ENCODE data around the gene ARID1B. TPM values are rescaled to one million over a fixed set of nuclear protein-coding genes. Genes with fewer than 3 reads are reported as not detected.

ARID1B gene
- total and polyA plus RNA-seq, 9 donors, result 44.2 to 72.5 (median 63.5) TPM

DNA sequence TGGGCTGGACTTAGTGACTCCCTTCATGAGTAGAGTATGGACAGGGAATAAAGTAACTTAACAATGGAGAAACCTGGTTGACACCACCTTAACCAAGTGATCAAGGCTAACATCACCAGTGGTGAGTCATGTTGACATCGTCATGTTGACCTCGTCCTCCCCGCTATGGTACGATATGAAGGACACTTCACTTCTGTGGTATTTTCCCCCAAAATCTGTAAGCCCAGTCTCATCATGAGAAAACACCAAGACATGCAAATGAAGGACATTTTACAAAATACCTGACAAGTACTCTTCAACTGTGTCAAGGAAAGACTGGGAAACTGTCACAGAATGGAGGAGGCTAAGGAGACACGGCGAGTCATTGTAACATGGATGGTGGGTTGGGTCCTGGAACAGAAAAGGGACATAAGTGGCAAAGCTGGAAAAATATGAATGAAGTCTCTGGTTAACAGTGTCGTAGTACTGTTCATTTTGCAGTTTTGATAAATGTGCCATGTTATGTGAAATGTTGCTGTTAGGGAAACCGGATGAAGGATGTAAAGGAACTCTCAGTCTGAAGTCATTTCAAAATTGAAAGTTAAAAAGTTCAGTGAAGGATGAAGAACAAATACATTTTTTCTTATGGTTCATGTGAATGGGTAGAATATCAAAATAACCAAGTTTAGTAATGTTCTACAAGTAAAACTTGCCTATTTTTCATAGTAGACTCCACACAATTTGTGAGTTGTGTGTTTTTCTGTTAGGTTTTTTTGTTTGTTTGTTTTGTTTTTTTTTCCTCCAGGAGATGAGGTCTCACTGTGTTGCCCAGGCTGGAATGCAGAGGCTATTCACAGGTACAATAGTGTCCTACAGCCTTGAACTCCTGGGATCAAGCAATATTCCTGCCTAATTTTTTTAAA is 298.6 kb downstream of the ARID1B start:
- WGBS (ENCODE audit: insufficient coverage), result 97% methylated on average over 5 of the region's 8 CpGs

DNA sequence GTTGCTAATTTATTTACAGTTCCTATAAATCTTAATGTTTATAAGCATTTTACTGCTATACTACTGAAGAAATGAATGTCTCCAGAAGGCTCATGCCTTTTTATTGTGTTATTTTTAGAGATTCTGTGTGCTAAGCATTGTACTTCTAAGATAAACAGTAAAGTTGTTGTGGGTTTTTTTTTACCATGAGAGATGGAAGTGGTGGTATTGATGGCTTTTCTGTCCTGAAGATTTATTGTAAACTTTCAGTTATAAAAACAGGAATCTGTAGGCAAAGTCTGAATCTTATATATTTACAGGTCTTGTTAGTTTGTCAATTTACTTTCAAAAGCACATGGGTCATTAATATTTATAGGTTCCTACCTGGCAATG is 299.3 kb downstream of the ARID1B start:
- Histone ChIP-seq H3K36me3 (ENCODE audit: control insufficient read depth, insufficient read depth, low read length) (no peaks in the 10 kb centered on the region), H3K4me3 (ENCODE audit: low read length) (no peak overlapping the region), H3K9me3 (replicated peaks; ENCODE audit: control insufficient read depth, low read depth, low read length) (no peaks in the 10 kb centered on the region), H3K4me1 (ENCODE audit: control insufficient read depth, insufficient read depth, low read length) (no peaks in the 10 kb centered on the region), H3K27ac (ENCODE audit: low read length) (no peak overlapping the region), H3K27me3 (ENCODE audit: control insufficient read depth, insufficient read depth, low read length) (no peaks in the 10 kb centered on the region)
- no peak for DNase-seq

More for the DNA sequence above, 298.6 kb downstream of the ARID1B start:
- Histone ChIP-seq H3K27ac (ENCODE audit: low read length) (no peak overlapping the region), H3K27me3 (ENCODE audit: control insufficient read depth, insufficient read depth, low read length) (no peaks in the 10 kb centered on the region), H3K36me3 (ENCODE audit: control insufficient read depth, insufficient read depth, low read length) (no peaks in the 10 kb centered on the region), H3K4me3 (ENCODE audit: low read length) (no peak overlapping the region), H3K4me1 (ENCODE audit: control insufficient read depth, insufficient read depth, low read length) (peaks cover under 1% of the 10 kb centered on the region), H3K9me3 (replicated peaks; ENCODE audit: control insufficient read depth, low read depth, low read length) (no peaks in the 10 kb centered on the region)
- no peak for DNase-seq

DNA sequence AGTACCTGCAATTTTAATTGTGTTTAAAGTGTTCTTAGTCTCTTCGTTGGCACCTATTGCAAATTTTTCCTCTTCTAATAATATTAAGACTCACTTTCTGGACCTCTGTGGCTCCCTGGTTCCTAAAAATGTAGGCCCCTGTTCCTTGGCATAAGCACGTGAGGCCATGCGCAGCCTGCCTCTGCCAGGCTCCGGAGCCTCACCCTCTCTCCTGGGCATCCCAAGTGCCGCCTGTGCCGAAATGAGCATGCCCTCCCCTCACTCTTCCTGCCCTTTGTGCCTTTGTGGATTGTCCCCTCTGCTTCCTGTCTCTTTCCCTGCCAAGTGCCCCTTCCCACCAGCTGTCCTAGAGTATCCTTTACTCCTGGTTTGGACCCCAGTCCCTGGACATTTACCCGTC is 300.1 kb downstream of the ARID1B start:
- H3K9me3 ChIP-seq (replicated peaks; ENCODE audit: control insufficient read depth, low read depth, low read length), result no peaks in the 10 kb centered on the region
- H3K27me3 ChIP-seq (ENCODE audit: control insufficient read depth, insufficient read depth, low read length), result no peaks in the 10 kb centered on the region
- WGBS (ENCODE audit: insufficient coverage), result 97% methylated on average over 6 of the region's 7 CpGs
- H3K4me3 ChIP-seq (ENCODE audit: low read length), result no peak overlapping the region
- DNase-seq, result no peak
- H3K27ac ChIP-seq (ENCODE audit: low read length), result no peak overlapping the region
- H3K36me3 ChIP-seq (ENCODE audit: control insufficient read depth, insufficient read depth, low read length), result no peaks in the 10 kb centered on the region
- no peaks in the 10 kb centered on the region for H3K4me1 ChIP-seq (ENCODE audit: control insufficient read depth, insufficient read depth, low read length)

DNA sequence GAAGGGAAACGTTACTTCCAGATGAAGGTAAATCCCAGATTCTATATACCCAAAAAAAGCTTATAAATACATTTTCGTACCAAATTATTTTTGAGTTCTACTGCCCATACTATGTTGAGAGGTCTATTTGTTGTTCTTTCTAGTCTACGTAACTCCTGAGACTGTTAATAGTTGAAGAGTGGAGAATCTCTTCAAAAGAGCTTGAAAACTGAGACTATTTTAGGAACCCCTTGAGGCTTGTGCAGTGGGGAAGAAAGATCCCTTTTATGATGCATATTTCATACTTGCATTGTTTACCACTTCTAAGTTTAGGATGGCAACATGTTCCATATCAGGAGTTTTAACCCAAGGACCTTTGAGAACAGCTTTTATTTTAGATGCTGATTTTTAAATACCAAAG is 301.1 kb downstream of the ARID1B start:
- no peak overlapping the region for H3K27ac ChIP-seq (ENCODE audit: low read length)
- DNase-seq, result no peak
- no peak overlapping the region for H3K4me3 ChIP-seq (ENCODE audit: low read length)
- H3K27me3 ChIP-seq (ENCODE audit: control insufficient read depth, insufficient read depth, low read length), result no peaks in the 10 kb centered on the region
- WGBS (ENCODE audit: insufficient coverage), result no CpG with 5 or more reads among the region's 3 CpGs
- H3K9me3 ChIP-seq (replicated peaks; ENCODE audit: control insufficient read depth, low read depth, low read length), result no peaks in the 10 kb centered on the region
- H3K36me3 ChIP-seq (ENCODE audit: control insufficient read depth, insufficient read depth, low read length), result no peaks in the 10 kb centered on the region
- H3K4me1 ChIP-seq (ENCODE audit: control insufficient read depth, insufficient read depth, low read length), result no peaks in the 10 kb centered on the region

DNA sequence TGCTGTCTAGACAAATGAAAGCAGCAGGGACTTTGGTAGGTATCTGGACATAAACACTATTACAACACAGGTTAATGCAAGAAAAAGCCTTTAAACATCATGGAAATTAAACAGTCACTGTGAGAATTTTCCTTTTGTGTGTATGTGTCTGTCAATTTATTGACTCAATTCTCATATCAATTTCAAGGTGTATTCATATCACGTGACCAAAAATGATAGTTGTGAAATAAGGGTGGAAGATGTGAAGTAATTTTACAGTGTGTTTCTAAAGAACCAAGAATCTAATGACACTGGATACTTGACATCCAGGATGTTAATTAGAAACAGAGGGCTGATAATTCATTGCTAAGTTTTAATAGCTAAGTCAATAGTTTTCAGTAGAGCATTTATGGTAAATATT is 302.1 kb downstream of the ARID1B start:
- no CpG with 5 or more reads among the region's 1 CpG for WGBS (ENCODE audit: insufficient coverage)
- H3K36me3 ChIP-seq (ENCODE audit: control insufficient read depth, insufficient read depth, low read length), result no peaks in the 10 kb centered on the region
- H3K27me3 ChIP-seq (ENCODE audit: control insufficient read depth, insufficient read depth, low read length), result no peaks in the 10 kb centered on the region
- H3K4me1 ChIP-seq (ENCODE audit: control insufficient read depth, insufficient read depth, low read length), result no peaks in the 10 kb centered on the region
- DNase-seq, result no peak
- H3K4me3 ChIP-seq (ENCODE audit: low read length), result no peak overlapping the region
- H3K27ac ChIP-seq (ENCODE audit: low read length), result no peak overlapping the region
- H3K9me3 ChIP-seq (replicated peaks; ENCODE audit: control insufficient read depth, low read depth, low read length), result no peaks in the 10 kb centered on the region

DNA sequence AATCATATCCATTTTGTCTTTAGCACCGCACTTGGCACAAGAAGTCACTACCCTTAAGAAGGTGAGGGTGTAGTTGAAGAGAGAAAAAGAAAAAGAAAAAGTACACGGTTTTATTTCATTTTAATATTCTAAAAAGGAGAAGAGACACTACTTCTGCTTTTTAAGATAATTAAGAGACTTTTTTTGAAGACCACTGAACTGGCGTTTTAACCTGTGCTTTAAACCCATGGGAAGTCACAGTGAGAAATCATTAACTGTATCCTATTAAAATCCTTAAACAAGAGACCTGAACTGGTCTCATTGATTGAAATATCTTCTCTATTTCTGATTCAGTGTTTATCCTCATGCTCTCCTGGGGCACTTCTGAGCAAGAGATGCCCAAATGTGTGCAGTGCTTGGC is 302.6 kb downstream of the ARID1B start:
- WGBS (ENCODE audit: insufficient coverage), result no CpG with 5 or more reads among the region's 3 CpGs
- H3K36me3 ChIP-seq (ENCODE audit: control insufficient read depth, insufficient read depth, low read length), result no peaks in the 10 kb centered on the region
- no peak for DNase-seq
- no peak overlapping the region for H3K27ac ChIP-seq (ENCODE audit: low read length)
- no peaks in the 10 kb centered on the region for H3K27me3 ChIP-seq (ENCODE audit: control insufficient read depth, insufficient read depth, low read length)
- H3K9me3 ChIP-seq (replicated peaks; ENCODE audit: control insufficient read depth, low read depth, low read length), result no peaks in the 10 kb centered on the region
- no peak overlapping the region for H3K4me3 ChIP-seq (ENCODE audit: low read length)
- H3K4me1 ChIP-seq (ENCODE audit: control insufficient read depth, insufficient read depth, low read length), result no peaks in the 10 kb centered on the region

DNA sequence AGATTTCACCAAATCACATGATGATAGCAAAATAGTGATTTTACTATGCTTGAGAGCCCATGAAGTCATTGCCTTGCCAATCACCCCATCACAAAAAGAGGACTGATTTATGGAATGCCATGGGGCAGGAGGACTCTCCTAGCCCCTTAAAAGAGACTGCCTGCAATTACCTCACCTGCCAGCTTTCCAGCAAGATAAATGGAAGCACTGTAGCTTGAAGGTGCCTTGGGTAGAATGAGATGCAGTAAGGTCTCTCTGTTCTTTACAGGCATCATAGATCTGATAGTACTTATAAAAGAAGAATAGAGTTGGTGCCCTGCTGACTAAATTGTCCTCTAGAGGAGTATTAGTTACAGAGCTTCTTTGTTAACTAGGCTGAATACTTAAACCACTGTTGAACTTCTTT is 303.8 kb downstream of the ARID1B start:
- H3K4me1 ChIP-seq (ENCODE audit: control insufficient read depth, insufficient read depth, low read length), result no peaks in the 10 kb centered on the region
- no peak for DNase-seq
- no peak overlapping the region for H3K4me3 ChIP-seq (ENCODE audit: low read length)
- no peak overlapping the region for H3K27ac ChIP-seq (ENCODE audit: low read length)
- H3K36me3 ChIP-seq (ENCODE audit: control insufficient read depth, insufficient read depth, low read length), result peaks cover 3% of the 10 kb centered on the region
- no peaks in the 10 kb centered on the region for H3K27me3 ChIP-seq (ENCODE audit: control insufficient read depth, insufficient read depth, low read length)
- H3K9me3 ChIP-seq (replicated peaks; ENCODE audit: control insufficient read depth, low read depth, low read length), result no peaks in the 10 kb centered on the region

DNA sequence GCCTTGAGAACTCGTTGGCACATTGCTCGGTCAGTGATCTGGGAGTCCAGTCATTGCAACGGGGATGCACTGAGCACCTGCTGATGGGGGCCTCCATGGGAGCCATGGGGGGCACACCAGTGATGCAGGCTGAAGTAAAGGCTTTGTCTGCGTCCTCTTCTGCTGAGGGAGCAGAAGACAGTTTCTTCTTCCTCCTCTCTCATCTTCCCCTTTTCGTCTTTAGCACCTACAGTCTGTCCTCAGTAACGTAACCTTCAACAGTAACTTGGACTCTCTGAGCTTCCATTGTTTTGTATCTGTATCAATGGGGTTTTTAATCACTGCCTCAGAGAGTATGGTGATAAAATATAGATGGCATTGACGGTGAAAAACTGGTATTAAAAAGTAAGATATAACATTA is 306.2 kb downstream of the ARID1B start:
- Histone ChIP-seq H3K36me3 (ENCODE audit: control insufficient read depth, insufficient read depth, low read length) (peaks cover 3% of the 10 kb centered on the region), H3K4me1 (ENCODE audit: control insufficient read depth, insufficient read depth, low read length) (peaks cover 4% of the 10 kb centered on the region), H3K9me3 (replicated peaks; ENCODE audit: control insufficient read depth, low read depth, low read length) (no peaks in the 10 kb centered on the region), H3K4me3 (ENCODE audit: low read length) (no peak overlapping the region), H3K27ac (ENCODE audit: low read length) (no peak overlapping the region), H3K27me3 (ENCODE audit: control insufficient read depth, insufficient read depth, low read length) (no peaks in the 10 kb centered on the region)
- WGBS (ENCODE audit: insufficient coverage), result 52% methylated on average over 4 of the region's 7 CpGs
- no peak for DNase-seq

DNA sequence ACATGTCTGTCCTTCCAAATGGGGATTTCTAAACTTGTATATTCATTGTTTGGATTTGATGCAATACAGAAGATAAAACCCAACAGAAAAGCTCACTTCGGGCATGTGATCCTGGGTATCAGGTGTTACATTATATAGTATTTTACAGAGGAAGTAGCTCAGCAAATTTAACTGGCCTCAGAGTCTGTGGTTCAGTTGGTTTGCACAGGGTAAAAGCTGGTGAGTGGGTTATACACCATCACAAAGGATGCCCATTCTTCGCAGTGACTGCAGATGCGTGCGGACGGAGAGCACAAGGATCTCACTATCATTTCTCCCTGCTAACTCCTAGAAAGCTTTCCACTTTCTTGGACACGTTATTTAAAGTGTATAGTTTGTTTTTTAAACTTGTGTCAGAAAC is 309.5 kb downstream of the ARID1B start:
- peaks cover 6% of the 10 kb centered on the region for H3K4me1 ChIP-seq (ENCODE audit: control insufficient read depth, insufficient read depth, low read length)
- no CpG with 5 or more reads among the region's 6 CpGs for WGBS (ENCODE audit: insufficient coverage)
- peaks cover 7% of the 10 kb centered on the region for H3K36me3 ChIP-seq (ENCODE audit: control insufficient read depth, insufficient read depth, low read length)
- no peak overlapping the region for H3K4me3 ChIP-seq (ENCODE audit: low read length)
- no peaks in the 10 kb centered on the region for H3K27me3 ChIP-seq (ENCODE audit: control insufficient read depth, insufficient read depth, low read length)
- H3K9me3 ChIP-seq (replicated peaks; ENCODE audit: control insufficient read depth, low read depth, low read length), result no peaks in the 10 kb centered on the region
- no peak overlapping the region for H3K27ac ChIP-seq (ENCODE audit: low read length)
- no peak for DNase-seq

DNA sequence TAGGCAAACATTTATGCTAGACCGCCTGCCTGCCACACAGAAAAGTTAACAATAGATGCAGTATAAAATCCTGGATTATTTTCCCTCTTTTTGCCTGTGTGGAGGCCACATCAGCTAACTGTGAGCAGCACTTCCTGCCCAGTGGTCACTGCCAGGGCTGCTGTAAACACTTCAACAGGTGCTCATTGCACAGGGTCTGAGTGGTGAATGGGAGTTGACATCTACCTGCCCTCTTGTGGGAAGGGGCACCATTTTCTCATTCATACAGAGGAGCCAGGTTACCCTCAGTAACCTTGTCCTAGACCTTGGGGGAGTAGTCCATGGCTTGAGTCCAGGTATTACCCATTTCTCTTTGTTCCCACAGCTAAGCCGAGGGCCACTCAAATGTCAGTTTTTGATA is 310.8 kb downstream of the ARID1B start:
- Histone ChIP-seq H3K4me3 (ENCODE audit: low read length) (no peak overlapping the region), H3K9me3 (replicated peaks; ENCODE audit: control insufficient read depth, low read depth, low read length) (no peaks in the 10 kb centered on the region), H3K27me3 (ENCODE audit: control insufficient read depth, insufficient read depth, low read length) (no peaks in the 10 kb centered on the region), H3K4me1 (ENCODE audit: control insufficient read depth, insufficient read depth, low read length) (peaks cover 8% of the 10 kb centered on the region), H3K36me3 (ENCODE audit: control insufficient read depth, insufficient read depth, low read length) (peaks cover 7% of the 10 kb centered on the region), H3K27ac (ENCODE audit: low read length) (peak overlapping the region; percentile 25)
- no CpG with 5 or more reads among the region's 2 CpGs for WGBS (ENCODE audit: insufficient coverage)
- DNase-seq, result peak; percentile 23

DNA sequence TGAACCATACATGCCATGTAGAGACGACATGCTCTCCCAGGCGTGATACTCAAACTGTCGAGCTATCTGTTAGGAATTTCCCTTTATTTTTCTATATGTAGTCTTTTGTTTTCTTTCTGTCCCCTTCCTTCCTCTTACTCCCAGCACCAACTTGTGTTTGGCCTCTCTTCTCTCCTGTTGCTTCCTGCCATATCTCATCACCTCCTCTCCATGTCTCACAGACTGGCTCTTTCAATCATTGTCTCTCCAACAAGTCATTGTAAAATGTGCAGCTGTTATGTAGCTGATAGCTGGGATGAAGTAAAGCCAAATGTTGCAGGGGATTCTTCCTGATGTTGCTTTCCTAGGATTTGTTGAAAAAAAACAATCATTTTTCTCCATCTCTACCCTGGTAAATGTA is 311.7 kb downstream of the ARID1B start:
- no CpG with 5 or more reads among the region's 3 CpGs for WGBS (ENCODE audit: insufficient coverage)
- Histone ChIP-seq H3K9me3 (replicated peaks; ENCODE audit: control insufficient read depth, low read depth, low read length) (no peaks in the 10 kb centered on the region), H3K27ac (ENCODE audit: low read length) (no peak overlapping the region), H3K4me1 (ENCODE audit: control insufficient read depth, insufficient read depth, low read length) (peaks cover 8% of the 10 kb centered on the region), H3K4me3 (ENCODE audit: low read length) (no peak overlapping the region), H3K27me3 (ENCODE audit: control insufficient read depth, insufficient read depth, low read length) (no peaks in the 10 kb centered on the region), H3K36me3 (ENCODE audit: control insufficient read depth, insufficient read depth, low read length) (peaks cover 7% of the 10 kb centered on the region)
- DNase-seq, result no peak
